ENCODE data around the gene TM4SF1.

- TF ChIP-seq CTCF (optimal IDR thresholded peaks at IDR 0.05 in 1 of 3, IDR thresholded peaks at IDR 0.05 in 1 of 3, conservative IDR thresholded peaks at IDR 0.05 in 1 of 3; ENCODE audit: extremely low read depth in 1 of 3, insufficient read depth in 2 of 3, low read length in 3 of 3) (no peak), EZH2 (IDR thresholded peaks at IDR 0.05; ENCODE audit: low read length) (no peak)
Measured at GRCh38 chr3:149366031-149366430, 11.4 kb downstream of the TM4SF1 start.

All from keratinocyte (primary cell).